ENCODE results near the gene OR2T1.
"Not testable (repeated sequence)": the region's sequence is repeated elsewhere in the genome, so short reads cannot be mapped to it uniquely, and the experiment has no call there.

- TF ChIP-seq CTCF, POLR2A (IDR thresholded peaks at IDR 0.05): not testable (repeated sequence)
Measured at GRCh38 chr1:248456635-248457034, 53.8 kb downstream of the OR2T1 start.

All from esophagus squamous epithelium (tissue), 4 donors.